Loucy (cell line): ENCODE data around the gene AKIP1.

Source experiments
- H2AFZ ChIP-seq: fragments of 200-600 bp; sonication (generic); 2 replicates; pipeline ENCODE4 v1.6.0; 2016; ENCODE audit warnings: antibody characterized with exemption, mild to moderate bottlenecking, low read length, moderate library complexity
- H3F3A ChIP-seq: fragments of 200-600 bp; 2 replicates; pipeline ENCODE4 v1.6.0; 2016; ENCODE audit warnings: antibody characterized with exemption, low read depth, mild to moderate bottlenecking
- H3K27me3 ChIP-seq: fragments of 200-600 bp; sonication (generic); 2 replicates; pipeline ENCODE4 v1.6.1; 2014; ENCODE audit warnings: low read length, mild to moderate bottlenecking; ENCODE audit not compliant: insufficient read depth, poor library complexity, severe bottlenecking
- H3K36me3 ChIP-seq: fragments of 200-600 bp; sonication (generic); 2 replicates; pipeline ENCODE4 v1.6.1; 2016; ENCODE audit warnings: low read length; ENCODE audit not compliant: insufficient read depth
- H3K4me1 ChIP-seq: fragments of 200-600 bp; sonication (generic); 2 replicates; pipeline ENCODE4 v1.5.1; 2014; ENCODE audit warnings: low read length, mild to moderate bottlenecking; ENCODE audit not compliant: insufficient read depth, poor library complexity, severe bottlenecking
- H3K4me2 ChIP-seq: fragments of 200-600 bp; sonication (generic); 2 replicates; pipeline ENCODE4 v1.6.0; 2014; ENCODE audit warnings: antibody characterized with exemption, low read length, low read depth, mild to moderate bottlenecking; ENCODE audit not compliant: poor library complexity, severe bottlenecking
- H3K4me3 ChIP-seq: fragments of 200-600 bp; sonication (generic); 2 replicates; pipeline ENCODE4 v1.5.1; 2014; ENCODE audit warnings: low read length, mild to moderate bottlenecking, mixed read lengths; ENCODE audit not compliant: poor library complexity, severe bottlenecking
- H3K79me2 ChIP-seq: fragments of 200-600 bp; sonication (generic); 2 replicates; pipeline ENCODE4 v1.6.1; 2014; ENCODE audit warnings: low read length; ENCODE audit not compliant: insufficient read depth
- H3K9ac ChIP-seq: fragments of 200-600 bp; sonication (generic); 2 replicates; pipeline ENCODE4 v1.6.0; 2014; ENCODE audit warnings: mild to moderate bottlenecking, low read depth, low read length, moderate library complexity; ENCODE audit not compliant: poor library complexity, severe bottlenecking
- H3K9me2 ChIP-seq: fragments of 200-600 bp; sonication (generic); replicated peaks from 2 replicates; pipeline ENCODE4 v1.6.1; 2016; ENCODE audit warnings: low read depth, low read length, mixed read lengths
- H3K9me3 ChIP-seq: fragments of 200-600 bp; sonication (generic); 2 replicates; pipeline ENCODE4 v1.6.1; 2014; ENCODE audit warnings: mild to moderate bottlenecking, antibody characterized with exemption, low read length, low read depth; ENCODE audit not compliant: insufficient read depth
- H4K20me1 ChIP-seq: fragments of 200-600 bp; sonication (generic); 2 replicates; pipeline ENCODE4 v1.6.0; 2014; ENCODE audit warnings: antibody characterized with exemption, low read length, mild to moderate bottlenecking; ENCODE audit not compliant: insufficient read depth, poor library complexity, severe bottlenecking
- CTCF ChIP-seq: fragments of 200-600 bp; sonication (generic); conservative IDR thresholded peaks from 2 replicates; pipeline ENCODE4 v1.5.1; 2014; ENCODE audit warnings: mild to moderate bottlenecking, antibody characterized with exemption, low read length
- EZH2phosphoT487 ChIP-seq: fragments of 200-600 bp; IDR thresholded peaks from 2 replicates; pipeline ENCODE4 v1.6.1; 2018; ENCODE audit warnings: antibody characterized with exemption, mild to moderate bottlenecking, moderate library complexity, borderline replicate concordance

Gene AKIP1

GRCh38 chr11:8899119-8899753 is 11.8 kb upstream of the AKIP1 start:
- no peak overlapping the region for H2AFZ ChIP-seq
- H3K36me3 ChIP-seq = no peaks in the 10 kb centered on the region
- peaks cover 9% of the 10 kb centered on the region for H3K9me3 ChIP-seq
- H3K4me1 ChIP-seq = no peaks in the 10 kb centered on the region
- H3K27me3 ChIP-seq = no peaks in the 10 kb centered on the region
- H4K20me1 ChIP-seq = no peaks in the 10 kb centered on the region
- H3K4me2 ChIP-seq = no peak overlapping the region
- no peak for TF ChIP-seq EZH2phosphoT487
- H3F3A ChIP-seq = no peaks in the 10 kb centered on the region
- H3K9ac ChIP-seq = no peak overlapping the region
- no peaks in the 10 kb centered on the region for H3K9me2 ChIP-seq
- no peak overlapping the region for H3K4me3 ChIP-seq
- H3K79me2 ChIP-seq = no peaks in the 10 kb centered on the region

- Histone ChIP-seq H3K4me2 (no peak overlapping the region), H3K79me2 (no peaks in the 10 kb centered on the region)
These were observed 5.3 kb upstream of the AKIP1 start for GRCh38 chr11:8905528-8906165.

GRCh38 chr11:8907116-8907515 is 3.9 kb upstream of the AKIP1 start:
- H3K4me2 ChIP-seq = no peak overlapping the region
- H3K27me3 ChIP-seq = no peaks in the 10 kb centered on the region
- no peaks in the 10 kb centered on the region for H3K9me3 ChIP-seq
- H3K4me3 ChIP-seq = no peak overlapping the region
- no peaks in the 10 kb centered on the region for H3K36me3 ChIP-seq
- peaks cover 1% of the 10 kb centered on the region for H4K20me1 ChIP-seq
- peaks cover 7% of the 10 kb centered on the region for H3K4me1 ChIP-seq
- no peak overlapping the region for H2AFZ ChIP-seq
- no peaks in the 10 kb centered on the region for H3K9me2 ChIP-seq
- TF ChIP-seq CTCF (no peak), EZH2phosphoT487 (no peak)
- peaks cover 8% of the 10 kb centered on the region for H3K79me2 ChIP-seq
- H3K9ac ChIP-seq = no peak overlapping the region
- H3F3A ChIP-seq = no peaks in the 10 kb centered on the region

More at GRCh38 chr11:8905528-8906165, 5.3 kb upstream of the AKIP1 start:
- Histone ChIP-seq H4K20me1 (no peaks in the 10 kb centered on the region), H3K9ac (no peak overlapping the region), H2AFZ (no peak overlapping the region), H3K4me3 (no peak overlapping the region), H3K4me1 (peaks cover 6% of the 10 kb centered on the region), H3K9me3 (no peaks in the 10 kb centered on the region), H3K27me3 (no peaks in the 10 kb centered on the region), H3K36me3 (no peaks in the 10 kb centered on the region), H3F3A (no peaks in the 10 kb centered on the region), H3K9me2 (no peaks in the 10 kb centered on the region)
- TF ChIP-seq EZH2phosphoT487 (no peak), CTCF (no peak)

GRCh38 chr11:8908099-8908498 is 2.9 kb upstream of the AKIP1 start:
- Histone ChIP-seq H3K4me1 (peaks cover 12% of the 10 kb centered on the region), H3K9me3 (no peaks in the 10 kb centered on the region), H3K79me2 (peaks cover 14% of the 10 kb centered on the region), H3K4me2 (no peak overlapping the region), H3F3A (no peaks in the 10 kb centered on the region), H3K36me3 (no peaks in the 10 kb centered on the region), H3K9me2 (no peaks in the 10 kb centered on the region), H3K27me3 (no peaks in the 10 kb centered on the region), H3K9ac (no peak overlapping the region), H3K4me3 (no peak overlapping the region), H4K20me1 (peaks cover 4% of the 10 kb centered on the region), H2AFZ (no peak overlapping the region)
- TF ChIP-seq CTCF (no peak), EZH2phosphoT487 (no peak)
